RCC 7860 (cell line): Measurements from ENCODE around the gene SBF2.
A peak's percentile ranks its signal among the peaks of the same experiment; 100 is the strongest.
"Not testable (repeated sequence)": the region's sequence is repeated elsewhere in the genome, so short reads cannot be mapped to it uniquely, and the experiment has no call there.

Source experiments
- DNase-seq: peaks from one replicate; pipeline ENCODE4 v3.0.0-alpha.2; 2015; ENCODE audit warnings: low spot score
- FAIRE-seq: peaks from 2 replicates; lab custom pipeline; 2012; peaks lifted over from hg19 to GRCh38; lab: Jason Lieb, UNC

Gene SBF2

DNA sequence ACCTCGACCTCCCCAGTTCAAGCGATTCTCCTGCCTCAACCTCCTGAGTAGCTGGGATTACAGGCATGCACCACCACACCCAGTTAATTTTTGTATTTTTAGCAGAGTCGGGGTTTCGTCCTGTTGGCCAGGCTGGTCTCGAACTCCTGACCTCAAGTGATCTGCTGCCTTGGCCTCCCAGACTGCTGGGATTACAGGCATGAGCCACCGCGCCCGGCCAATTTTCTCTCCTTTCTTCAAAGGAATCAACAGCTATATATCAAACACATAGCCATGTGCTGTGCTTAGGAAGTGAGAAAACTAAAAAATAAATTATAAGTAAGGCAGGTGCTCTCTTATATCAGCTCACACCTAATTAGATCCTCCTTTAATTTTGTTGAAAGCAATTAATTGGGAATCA, 164.8 kb downstream of the SBF2 start:
- not testable (repeated sequence) for FAIRE-seq, DNase-seq

DNA sequence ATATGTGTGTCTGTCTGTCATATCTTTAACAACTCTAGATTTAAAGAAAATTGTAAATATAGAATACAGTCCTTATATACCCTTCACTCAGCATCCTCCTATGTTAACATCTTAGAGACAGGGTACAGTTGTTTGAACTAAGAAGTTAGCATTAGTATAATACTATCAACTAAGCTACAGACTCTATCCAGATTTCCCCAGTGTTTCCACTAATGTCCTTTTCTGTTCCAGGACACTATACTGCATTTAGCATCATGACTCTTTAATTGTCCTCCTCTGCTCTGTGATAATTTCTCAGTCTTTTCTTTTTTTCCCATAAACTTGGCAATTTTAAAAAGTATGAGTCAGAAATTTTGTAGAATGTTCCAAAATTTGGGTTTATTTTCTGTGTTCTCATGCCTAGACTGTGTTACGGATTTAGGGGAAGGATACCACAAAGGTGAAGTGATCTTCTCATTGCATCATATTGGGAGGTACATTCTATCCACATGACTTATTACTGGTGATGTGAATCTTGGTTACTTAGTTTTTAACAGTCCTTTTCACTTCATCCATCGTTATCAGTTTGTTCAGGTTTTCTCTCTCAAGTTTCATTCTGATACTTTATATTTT, 168.4 kb downstream of the SBF2 start:
- DNase-seq (no peak), FAIRE-seq (no peak)

DNA sequence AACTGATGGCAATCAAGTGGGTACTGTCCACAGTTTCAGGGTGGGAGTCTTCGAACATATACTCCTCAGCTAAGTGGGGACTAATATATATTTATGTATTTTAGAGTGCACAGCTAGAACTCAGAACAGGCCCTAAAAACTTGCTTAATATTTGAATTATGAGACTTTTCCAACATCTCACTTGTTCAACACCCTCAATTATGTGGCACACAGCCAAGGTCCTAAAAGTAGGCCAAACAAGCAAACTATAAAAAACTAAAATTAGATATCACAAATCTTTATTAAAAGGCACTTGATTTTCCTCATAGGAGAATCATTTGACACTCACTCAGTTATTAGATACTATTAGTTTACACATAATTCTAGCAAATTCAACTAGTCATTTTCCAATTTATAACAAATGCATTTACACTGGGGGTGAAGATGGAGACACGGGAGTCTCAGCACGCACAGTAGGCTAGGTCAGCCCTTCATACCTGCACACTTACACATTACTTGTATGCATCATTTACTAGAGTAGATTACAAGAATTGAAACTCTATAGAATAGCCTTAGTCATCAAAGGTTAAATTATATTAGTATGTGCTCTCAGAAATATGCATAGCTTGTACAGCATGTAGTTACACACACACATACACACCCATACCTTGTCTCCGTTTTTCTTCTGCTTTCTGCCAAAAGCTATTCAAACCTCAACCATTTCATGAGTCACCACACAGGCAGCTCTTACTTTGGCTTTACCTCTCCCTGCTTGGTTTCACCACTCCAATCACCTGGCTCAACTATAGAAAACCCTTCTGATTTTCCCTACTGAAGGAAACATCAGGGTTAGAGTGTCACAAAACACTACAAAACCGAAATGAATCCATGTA, 171.5 kb downstream of the SBF2 start:
- DNase-seq (peak; percentile 60), FAIRE-seq (peak; percentile 84)

DNA sequence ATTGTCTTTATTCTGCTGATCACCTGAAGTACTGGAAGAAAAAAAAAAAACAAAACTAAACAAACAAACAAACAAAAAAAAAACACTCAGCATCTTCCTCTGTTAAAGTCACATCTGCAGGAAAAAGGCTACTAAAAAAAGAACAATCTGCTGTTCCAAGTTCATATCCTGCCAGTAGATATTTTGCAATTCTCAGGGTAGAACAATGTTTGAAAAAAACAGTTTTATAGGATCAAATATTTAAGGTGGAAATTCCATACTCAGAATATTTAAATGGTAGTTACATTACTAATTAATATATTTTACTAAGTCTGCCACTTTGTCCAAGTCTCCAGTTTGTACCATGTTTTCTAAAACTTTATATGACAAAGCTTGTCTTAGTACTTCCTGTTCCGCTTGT, 175.2 kb downstream of the SBF2 start:
- FAIRE-seq (no peak), DNase-seq (no peak)

DNA sequence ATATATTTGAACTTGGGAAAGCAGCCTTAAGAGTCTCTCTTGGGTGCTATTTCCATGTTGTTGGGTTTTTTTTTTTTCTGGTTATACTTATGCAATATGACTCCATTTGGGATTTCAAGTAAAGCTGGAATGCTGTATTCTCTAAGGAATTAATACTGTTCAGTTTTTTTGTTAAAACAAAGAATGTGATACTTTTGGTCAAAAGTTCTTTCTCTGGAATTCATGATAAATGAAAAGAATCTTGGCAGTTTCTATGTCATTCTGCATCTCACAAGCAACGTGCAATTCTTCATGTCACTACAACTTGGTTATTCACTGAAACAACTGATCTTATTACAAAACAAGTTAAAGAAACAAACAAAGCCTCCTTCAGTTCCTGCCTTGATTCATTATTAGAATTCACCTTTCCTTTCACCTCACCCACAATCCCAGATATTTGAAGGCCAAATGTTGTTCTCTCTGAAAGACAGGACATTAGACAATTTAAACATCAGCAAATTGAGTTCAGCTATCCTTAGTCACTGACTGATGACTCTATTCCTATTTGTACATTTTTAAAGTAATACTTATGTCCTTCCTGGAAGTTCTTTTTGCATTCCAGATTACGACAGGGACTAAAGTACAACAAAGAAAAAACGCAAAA, 176.2 kb downstream of the SBF2 start:
- no peak for FAIRE-seq
- DNase-seq = no peak

DNA sequence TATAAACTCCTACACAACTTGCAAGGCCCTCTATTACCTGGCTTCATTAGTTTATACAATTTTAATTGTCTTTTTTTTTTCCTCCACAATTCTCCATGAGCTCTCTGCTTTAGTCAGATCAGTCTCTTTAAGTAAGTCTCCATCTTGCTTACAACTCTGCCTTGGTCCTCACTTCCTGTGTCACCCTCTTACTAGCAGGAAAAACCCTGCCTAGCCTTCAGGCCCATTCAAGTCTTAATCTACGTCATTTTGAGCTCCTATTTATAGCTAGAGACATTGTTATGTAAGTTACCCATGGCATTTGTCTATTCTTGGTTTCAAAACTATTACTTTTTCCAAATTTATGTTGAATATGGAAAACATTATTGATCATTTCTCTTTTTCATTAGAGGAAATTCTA, 177.4 kb downstream of the SBF2 start:
- FAIRE-seq = no peak
- DNase-seq = no peak

DNA sequence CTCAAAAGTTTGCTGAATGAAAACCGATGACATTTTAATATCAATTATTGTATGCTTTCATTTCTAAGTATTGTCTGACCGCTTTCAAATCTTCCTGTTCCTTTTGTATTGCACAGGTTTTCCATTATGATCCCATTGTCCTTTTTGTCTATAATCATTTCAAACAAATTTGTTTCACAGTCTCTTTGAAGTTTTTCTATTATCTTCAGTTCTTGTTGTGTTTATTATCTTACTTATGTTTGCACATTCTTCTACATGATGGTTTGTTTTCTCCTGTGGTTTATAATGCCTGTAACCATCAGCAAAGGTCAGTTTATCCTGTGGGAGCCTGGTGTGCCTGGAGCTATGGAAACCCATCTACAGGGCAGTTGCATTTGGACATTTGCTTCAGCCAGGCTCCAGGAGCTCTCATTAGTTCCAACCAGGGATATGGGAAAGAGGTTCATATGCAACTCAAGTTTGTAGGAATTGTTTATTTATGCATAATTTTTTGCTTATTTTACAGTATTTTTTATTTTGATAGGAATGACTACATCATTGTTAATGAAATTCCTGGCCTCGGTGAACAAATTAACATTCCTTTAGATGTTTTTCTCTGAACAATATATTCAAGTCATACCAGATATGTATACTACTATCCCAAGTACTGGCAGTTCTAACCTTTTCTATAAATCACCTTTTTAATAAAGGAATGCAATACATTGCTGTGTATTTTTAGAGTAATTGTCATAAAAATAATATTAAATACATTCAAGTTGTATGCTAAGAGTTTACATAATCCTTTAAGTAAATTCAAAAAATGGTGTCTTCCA, 179.2 kb downstream of the SBF2 start:
- FAIRE-seq = no peak
- no peak for DNase-seq

DNA sequence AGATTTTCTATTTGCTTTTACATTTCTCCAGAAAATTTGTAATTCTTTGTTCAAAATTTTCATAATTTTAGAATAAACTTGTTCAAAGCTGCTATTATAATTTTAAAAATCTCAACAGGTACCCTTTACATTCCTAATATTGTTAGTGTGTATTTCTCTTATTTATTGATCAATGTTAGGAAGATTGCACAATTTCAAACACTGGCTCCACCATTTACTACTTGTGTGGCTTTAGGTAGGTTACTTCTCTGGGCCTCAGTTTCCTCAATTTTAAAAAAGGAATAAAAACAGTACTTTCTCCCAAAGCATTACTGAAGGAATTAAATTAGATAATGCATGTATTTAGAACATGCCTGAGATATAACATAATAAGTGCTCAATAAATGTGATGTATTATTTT, 180.2 kb downstream of the SBF2 start:
- FAIRE-seq (no peak), DNase-seq (no peak)

DNA sequence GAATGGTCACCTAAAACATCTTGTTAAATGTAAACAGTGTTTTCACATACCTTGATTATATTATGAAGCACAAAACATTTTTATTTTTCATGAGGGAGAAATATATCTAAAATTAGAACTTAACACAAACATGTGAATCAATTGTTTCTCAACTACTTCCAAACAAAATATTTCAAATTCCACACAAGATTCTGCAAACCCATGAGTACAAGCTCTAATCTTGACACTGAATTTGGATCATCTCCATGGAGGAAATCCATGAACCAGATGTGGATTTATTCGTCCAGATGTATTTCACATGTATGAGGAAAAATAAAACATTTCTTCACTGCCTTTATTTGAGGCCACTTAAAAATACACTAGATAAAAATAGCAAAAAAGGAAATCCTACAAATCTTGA, 184.2 kb downstream of the SBF2 start:
- no peak for DNase-seq
- no peak for FAIRE-seq

DNA sequence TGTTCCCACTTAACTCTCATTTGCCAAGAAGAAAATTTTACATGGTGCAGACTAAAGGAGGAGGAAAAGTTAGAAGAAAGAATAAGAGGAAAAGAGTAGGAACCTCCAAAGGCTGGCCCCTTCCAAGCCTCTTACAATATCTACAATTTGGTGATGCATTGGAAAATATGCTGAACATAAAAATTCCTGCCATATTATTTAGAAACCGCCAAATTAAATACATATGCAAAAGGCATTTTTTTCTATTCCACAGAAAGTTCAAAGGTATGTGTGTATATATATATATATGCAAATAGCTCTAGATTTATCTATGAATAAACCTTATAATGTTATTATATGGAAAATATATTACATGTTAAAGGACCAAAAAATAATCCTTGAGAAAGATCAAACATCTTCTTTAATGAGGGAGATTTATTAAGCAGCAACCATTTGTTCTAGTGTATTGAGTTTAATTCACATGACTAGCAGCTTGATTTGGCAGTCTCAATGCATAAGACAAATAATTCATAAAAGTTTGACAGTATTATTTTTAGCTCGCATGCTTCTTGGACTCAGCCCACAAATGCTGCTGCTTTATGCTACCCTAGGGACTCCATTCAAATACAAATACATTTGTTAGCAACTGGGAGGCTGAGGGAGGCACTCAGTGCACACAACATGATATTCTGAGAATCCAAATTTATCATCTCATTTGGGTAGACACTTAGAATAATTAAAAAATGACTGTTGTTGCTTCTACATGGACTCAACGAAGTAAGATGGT, 184.9 kb downstream of the SBF2 start:
- no peak for DNase-seq
- FAIRE-seq = no peak

DNA sequence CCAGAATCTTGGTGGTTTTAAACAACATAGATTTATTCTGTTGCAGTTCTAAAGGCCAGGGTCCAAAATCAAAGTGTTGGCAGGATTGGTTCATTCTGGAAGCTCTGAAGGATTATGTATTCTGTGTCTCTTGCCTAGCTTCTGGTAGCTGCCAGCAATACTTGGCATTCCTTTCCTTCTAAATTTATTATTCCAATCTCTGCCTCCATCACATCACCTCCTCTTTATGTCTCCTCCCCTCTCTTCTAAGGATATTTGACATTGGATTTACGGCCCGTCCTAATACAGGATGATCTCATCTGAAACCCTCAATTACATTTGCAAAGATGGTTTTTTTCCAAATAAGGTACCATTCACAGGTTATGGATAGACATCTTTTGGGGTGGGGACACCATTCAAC, 186.5 kb downstream of the SBF2 start:
- no peak for FAIRE-seq
- no peak for DNase-seq

DNA sequence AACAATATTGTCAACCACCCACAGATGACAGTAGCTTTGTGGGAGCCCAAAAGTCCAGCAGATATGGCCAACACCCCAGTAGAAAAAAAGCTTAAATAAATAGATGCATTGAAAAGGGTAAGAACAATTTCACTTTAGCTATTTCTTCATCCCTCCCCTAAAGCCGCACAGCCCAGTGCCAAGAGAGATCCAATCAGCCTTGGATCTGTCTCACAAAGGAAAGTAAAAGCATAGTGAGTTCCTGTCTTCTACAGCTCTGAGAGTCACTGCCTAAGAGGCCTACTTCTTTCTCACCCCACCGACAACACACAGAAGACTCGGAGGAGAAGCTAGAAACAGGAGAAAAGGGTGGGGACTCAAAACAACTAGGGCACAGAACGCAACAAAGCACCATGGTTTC, 196.4 kb downstream of the SBF2 start:
- FAIRE-seq (no peak), DNase-seq (no peak)

DNA sequence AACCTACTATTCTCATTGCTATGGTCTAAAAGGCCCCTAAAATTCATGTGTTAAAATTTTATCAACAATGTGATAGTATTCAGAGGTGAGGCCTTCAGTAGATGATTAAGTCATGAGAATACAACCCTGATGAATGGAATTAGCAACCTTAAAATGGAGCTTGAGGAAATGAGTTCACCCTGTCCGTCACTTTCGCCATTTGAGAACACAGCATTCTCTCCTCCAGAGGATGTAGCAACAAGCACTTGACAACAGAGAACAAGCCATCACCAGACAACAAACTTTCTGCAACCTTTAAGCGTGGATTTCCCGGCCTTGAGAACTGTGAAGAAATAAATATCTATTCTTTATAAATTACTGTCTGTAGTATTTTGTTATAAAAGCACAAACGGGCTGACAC, 197.0 kb downstream of the SBF2 start:
- FAIRE-seq (no peak), DNase-seq (no peak)

DNA sequence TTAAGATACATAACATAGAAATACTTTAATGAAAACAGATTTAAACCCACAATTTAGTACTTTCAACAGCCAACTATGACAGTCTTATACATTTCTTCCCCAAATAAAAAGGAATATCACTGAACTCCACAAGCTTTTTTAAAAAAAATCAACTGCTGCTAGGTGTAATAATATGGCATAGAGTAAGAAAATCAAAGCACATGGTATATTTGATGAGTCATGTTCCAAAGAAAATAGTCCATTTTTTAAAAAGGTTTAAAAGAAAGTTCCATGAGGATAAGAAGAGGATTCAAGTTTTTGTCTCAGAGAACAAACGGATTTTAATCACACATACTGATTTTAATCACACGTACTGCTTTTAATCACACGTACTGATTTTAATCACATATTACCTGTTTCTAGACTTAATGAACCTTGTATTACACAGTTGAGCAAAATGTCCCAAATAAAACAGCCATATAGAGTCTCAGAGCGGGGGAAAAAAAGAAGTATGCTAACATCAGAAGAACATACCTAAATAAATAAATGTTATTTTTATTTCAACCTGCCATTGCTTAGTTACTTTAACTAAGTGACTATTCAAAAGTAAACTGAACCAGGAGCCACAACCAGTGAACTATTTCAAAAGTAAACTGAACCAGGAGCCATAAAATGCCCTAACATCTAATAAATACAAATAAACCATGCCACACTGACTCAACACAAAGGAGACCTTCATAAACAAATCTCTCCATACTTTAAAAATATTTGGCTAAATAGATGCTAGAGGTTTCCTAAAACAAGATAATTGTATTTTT, 198.4 kb downstream of the SBF2 start:
- DNase-seq = no peak

DNA sequence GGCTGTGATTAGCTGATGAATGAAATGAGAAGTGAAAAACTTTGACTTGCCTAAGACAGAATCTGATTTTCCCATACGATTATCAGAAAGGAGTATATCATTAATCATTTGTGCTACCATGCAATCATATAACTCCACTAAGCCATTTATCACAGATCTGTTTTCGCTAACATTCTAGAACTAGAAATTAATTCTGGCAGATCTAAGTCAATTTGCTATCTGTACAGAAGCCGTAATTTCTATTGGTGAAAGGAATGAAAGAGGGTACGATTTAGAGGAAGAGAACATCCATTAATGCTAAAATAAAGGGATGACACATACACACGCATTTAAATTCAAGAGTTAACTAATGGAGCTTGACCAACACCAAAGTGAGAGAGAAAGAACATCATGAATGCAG, 201.6 kb downstream of the SBF2 start:
- FAIRE-seq = no peak
- no peak for DNase-seq

More for the DNA sequence above, 198.4 kb downstream of the SBF2 start:
- no peak for FAIRE-seq

DNA sequence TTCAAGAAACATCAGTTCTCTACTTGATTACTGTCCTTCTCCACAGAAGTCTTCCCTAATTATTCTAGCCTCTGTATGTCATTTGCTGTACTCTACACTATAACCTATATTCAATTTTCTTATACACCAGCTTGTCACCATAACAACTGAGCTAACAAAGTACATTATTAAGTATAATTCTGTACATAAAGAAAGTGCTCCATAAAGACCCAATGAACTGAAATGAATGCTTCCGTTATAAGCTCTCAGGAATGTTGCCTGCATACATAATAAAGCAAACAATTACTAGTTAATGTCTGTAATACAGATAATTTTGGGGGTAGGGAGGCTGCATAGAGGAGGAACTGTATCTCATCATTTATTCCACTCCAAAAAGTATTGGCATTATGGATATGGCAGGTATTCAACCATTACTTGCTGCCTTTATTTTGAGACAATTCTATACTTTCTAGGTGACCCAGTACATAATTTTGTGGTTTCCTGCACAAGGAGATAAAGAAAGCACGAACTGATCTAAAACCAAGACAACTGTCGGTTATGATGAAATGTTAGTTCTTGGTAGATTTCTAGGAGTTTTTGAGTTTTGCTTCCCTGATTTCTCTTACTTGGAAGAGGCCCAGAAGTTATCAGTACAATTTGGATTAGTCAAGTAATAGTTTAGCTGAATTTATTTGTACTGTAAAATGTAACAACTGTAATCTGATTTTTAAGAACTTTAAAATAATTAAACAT, 202.5 kb downstream of the SBF2 start:
- FAIRE-seq (no peak), DNase-seq (no peak)

DNA sequence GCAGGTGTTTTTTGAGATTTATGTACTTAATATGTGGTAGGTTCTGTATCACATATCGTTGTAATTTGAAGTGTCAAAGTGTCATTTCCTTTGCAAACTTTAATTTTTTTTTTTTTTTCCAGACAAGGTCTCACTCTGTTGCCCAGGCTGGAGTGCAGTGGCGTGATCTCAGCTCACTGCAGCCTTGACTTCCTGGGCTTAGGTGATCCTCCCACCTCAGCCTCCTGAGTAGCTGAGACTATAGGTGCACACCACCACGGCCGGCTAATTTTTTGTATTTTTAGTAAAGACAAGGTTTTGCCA, 206.1 kb downstream of the SBF2 start:
- DNase-seq, FAIRE-seq: not testable (repeated sequence)

DNA sequence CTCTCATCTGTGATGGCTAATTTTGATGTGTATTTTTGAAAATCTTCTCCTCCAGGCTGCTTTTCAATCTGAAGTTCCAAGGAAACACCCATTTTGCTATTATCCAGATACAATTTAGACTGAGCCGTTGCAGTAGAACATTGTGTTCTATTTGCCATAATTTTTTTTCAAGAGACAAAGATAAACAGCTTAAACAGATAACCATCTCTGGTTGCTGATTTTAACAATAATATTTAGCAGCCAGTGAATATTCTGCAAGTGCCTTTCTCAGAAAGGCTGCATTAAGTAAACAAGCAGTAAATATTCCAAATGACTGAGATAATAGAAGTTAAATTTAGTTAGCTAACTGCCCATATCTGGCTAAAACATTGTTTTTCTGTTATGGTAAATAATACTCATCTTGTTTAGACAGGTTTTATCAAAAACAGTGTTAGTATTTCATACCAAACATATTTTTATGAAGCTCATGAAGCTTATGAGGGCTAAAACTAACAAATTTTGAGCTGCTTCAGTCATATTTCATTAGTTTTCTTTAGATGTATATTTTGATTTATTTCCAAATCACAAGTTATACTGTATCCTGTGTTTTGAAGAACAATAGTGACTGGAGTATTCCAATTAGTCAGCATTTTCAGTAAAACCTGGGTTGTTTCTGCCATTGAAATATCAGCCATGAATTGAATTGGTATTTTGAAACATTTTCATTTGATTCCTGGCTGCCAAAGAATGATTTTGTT, 206.7 kb downstream of the SBF2 start:
- DNase-seq (no peak), FAIRE-seq (no peak)
